H1 (cell line): Measurements from ENCODE around the gene WNT9A. TPM values are rescaled to one million over a fixed set of nuclear protein-coding genes. Genes with fewer than 3 reads are reported as not detected.

Experiments used
- BCL11A ChIP-seq, 2 experiments: IDR thresholded peaks; one replicate each; pipeline ENCODE4 v1.6.1; 2011; ENCODE audit warnings: low read depth in 2 of 2, low read length in 2 of 2, mild to moderate bottlenecking in 2 of 2
- SIRT6 ChIP-seq: IDR thresholded peaks from one replicate; pipeline ENCODE4 v1.7.1; 2012; ENCODE audit warnings: low read length, inconsistent platforms
- polyA plus RNA-seq, 7 experiments: library from polyadenylated mRNA; depleted of rRNA in 3 of 7; stranded (reverse) in 5 of 7; unstranded in 2 of 7; fragments of >200 nt in 5 of 7; fragments of 200-250 nt in 2 of 7; gene quantifications; 1 replicate in 5 of 7; 2 replicates in 1 of 7; 4 replicates in 1 of 7; pipeline versions ENCODE4 v1.2.1 to v1.2.3, GENCODE V29; 2011 to 2013; ENCODE audit warnings: missing spikeins in 2 of 7, mixed read lengths in 2 of 7
- total RNA-seq: library from RNA; stranded (reverse); fragmentation: NEBNext Ultra II Directional; extraction: Animal tissue kit (Norgen Biotek cat#: 25700); gene quantifications from 2 replicates; pipeline ENCODE4 v1.2.1, GENCODE V29; 2021
- TF ChIP-seq, protein P1 (sequence below), 3 experiments: IDR thresholded peaks; 1 replicate in 2 of 3; 2 replicates in 1 of 3; pipeline versions ENCODE4 v1.5.1 to v1.6.1; 2011; ENCODE audit warnings: low read length in 3 of 3, mild to moderate bottlenecking in 3 of 3, inconsistent platforms in 2 of 3, low read depth in 1 of 3, moderate library complexity in 1 of 3; ENCODE audit not compliant: insufficient read depth in 1 of 3; ENCODE audit errors: control extremely low read depth in 1 of 3

Gene WNT9A
- total and polyA plus RNA-seq, 2 of the 8 experiments (the other 6 are each of a cell fraction or from before 2014, with no cell fraction given): 1.1 to 1.5 TPM

DNA sequence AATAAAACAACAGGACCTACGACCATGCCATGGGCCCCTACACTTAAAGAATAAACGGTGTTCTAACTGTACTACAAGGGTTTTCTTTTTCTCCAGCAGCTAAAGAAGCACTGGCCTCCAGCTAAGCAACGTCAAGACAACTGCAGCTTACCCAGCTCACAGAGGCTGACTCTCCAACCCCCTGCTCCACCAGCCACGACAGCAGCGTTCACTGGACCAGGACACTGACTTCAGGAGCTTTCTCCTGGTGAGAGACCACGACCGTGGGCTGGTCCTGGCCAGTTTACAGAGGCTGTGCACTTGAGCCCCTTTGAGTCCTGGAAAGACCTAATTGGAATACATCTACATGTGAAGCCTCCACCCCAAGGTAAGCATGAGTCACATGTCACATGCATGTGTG is 39.4 kb downstream of the WNT9A start (continued):
- TF ChIP-seq, protein P1, sequence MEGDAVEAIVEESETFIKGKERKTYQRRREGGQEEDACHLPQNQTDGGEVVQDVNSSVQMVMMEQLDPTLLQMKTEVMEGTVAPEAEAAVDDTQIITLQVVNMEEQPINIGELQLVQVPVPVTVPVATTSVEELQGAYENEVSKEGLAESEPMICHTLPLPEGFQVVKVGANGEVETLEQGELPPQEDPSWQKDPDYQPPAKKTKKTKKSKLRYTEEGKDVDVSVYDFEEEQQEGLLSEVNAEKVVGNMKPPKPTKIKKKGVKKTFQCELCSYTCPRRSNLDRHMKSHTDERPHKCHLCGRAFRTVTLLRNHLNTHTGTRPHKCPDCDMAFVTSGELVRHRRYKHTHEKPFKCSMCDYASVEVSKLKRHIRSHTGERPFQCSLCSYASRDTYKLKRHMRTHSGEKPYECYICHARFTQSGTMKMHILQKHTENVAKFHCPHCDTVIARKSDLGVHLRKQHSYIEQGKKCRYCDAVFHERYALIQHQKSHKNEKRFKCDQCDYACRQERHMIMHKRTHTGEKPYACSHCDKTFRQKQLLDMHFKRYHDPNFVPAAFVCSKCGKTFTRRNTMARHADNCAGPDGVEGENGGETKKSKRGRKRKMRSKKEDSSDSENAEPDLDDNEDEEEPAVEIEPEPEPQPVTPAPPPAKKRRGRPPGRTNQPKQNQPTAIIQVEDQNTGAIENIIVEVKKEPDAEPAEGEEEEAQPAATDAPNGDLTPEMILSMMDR (IDR thresholded peaks at IDR 0.05; ENCODE audit: control extremely low read depth in 1 of 3, insufficient read depth in 1 of 3, low read depth in 1 of 3, low read length in 3 of 3): no peak
- TF ChIP-seq BCL11A (IDR thresholded peaks at IDR 0.05; ENCODE audit: low read depth in 2 of 2, low read length in 2 of 2): no peak
- TF ChIP-seq SIRT6: no peak
